PC-9 (cell line): Measurements from ENCODE around the gene PXT1. TPM values are rescaled to one million over a fixed set of nuclear protein-coding genes. Genes with fewer than 3 reads are reported as not detected.
A peak's percentile ranks its signal among the peaks of the same experiment; 100 is the strongest.
"Not testable (repeated sequence)": the region's sequence is repeated elsewhere in the genome, so short reads cannot be mapped to it uniquely, and the experiment has no call there.

Experiments used
- BruUV-seq: library from RNA; stranded (reverse); fragments of 400-500 nt; replicated peaks from 2 replicates; lab custom pipeline; 2021; lab: Mats Ljungman, UMichigan
- CTCF ChIA-PET: fragments of 300-600 bp; sonication (Branson Sonifier 250); formaldehyde crosslinking; loops from one replicate; lab custom pipeline; 2022; ENCODE audit warnings: antibody characterized with exemption; lab: Charles Lee
- POLR2A ChIA-PET: fragments of 300-600 bp; sonication (Branson Sonifier 250); formaldehyde crosslinking; loops from one replicate; lab custom pipeline; 2022; ENCODE audit warnings: antibody characterized with exemption; ENCODE audit not compliant: unreplicated experiment; lab: Charles Lee
- DNase-seq, 2 experiments: peaks; one replicate each; pipeline versions ENCODE4 v3.0.0 to v3.0.0-alpha.2; 2015 to 2022; ENCODE audit warnings: mixed read lengths in 1 of 2
- H2AFZ ChIP-seq: fragments of 200-600 bp; sonication (generic); 2 replicates; pipeline ENCODE4 v1.8.1; 2017; ENCODE audit warnings: antibody characterized with exemption
- H3F3A ChIP-seq: fragments of 200-600 bp; sonication (generic); 2 replicates; pipeline ENCODE4 v1.8.1; 2017; ENCODE audit warnings: antibody characterized with exemption, mild to moderate bottlenecking, low read depth; ENCODE audit not compliant: insufficient read depth
- H3K27ac ChIP-seq: fragments of 200-600 bp; sonication (generic); 2 replicates; pipeline ENCODE4 v1.6.1; 2016; ENCODE audit warnings: mixed run types
- H3K27me3 ChIP-seq: fragments of 200-600 bp; sonication (generic); 2 replicates; pipeline ENCODE4 v1.6.1; 2016; ENCODE audit warnings: low read depth, mixed run types; ENCODE audit not compliant: insufficient read depth
- H3K36me3 ChIP-seq: fragments of 200-600 bp; sonication (generic); 2 replicates; pipeline ENCODE4 v1.6.1; 2016; ENCODE audit warnings: low read depth, mixed run types
- H3K4me1 ChIP-seq: fragments of 200-600 bp; sonication (generic); replicated peaks from 2 replicates; pipeline ENCODE4 v1.6.1; 2016; ENCODE audit warnings: mixed run types; ENCODE audit not compliant: insufficient read depth
- H3K4me2 ChIP-seq: fragments of 200-600 bp; sonication (generic); 2 replicates; pipeline ENCODE4 v1.6.1; 2017; ENCODE audit warnings: mixed run types
- H3K4me3 ChIP-seq: fragments of 200-600 bp; sonication (generic); 2 replicates; pipeline ENCODE4 v1.6.1; 2016; ENCODE audit warnings: mixed run types
- H3K79me2 ChIP-seq: fragments of 200-600 bp; sonication (generic); 2 replicates; pipeline ENCODE4 v1.6.1; 2017; ENCODE audit warnings: low read depth, mixed run types
- H3K9me2 ChIP-seq: fragments of 200-600 bp; sonication (generic); 2 replicates; pipeline ENCODE4 v1.8.1; 2017; ENCODE audit warnings: mild to moderate bottlenecking; ENCODE audit not compliant: insufficient read depth
- H3K9me3 ChIP-seq: fragments of 200-600 bp; sonication (generic); 2 replicates; pipeline ENCODE4 v1.8.1; 2016; ENCODE audit warnings: low read depth; ENCODE audit not compliant: insufficient read depth
- H4K20me1 ChIP-seq: fragments of 200-600 bp; sonication (generic); 2 replicates; pipeline ENCODE4 v1.8.1; 2017; ENCODE audit not compliant: insufficient read depth
- EZH2 ChIP-seq: fragments of 200-600 bp; sonication (generic); IDR thresholded peaks from 2 replicates; pipeline ENCODE4 v1.8.0; 2017; ENCODE audit warnings: antibody characterized with exemption, low read depth
- intact Hi-C: fragments of 100-400 bp; cut with micrococcal nuclease; formaldehyde crosslinking; loops from one replicate; pipeline ENCODE4 v1.10.0; 2022; ENCODE audit not compliant: unreplicated experiment
- total RNA-seq: library from RNA; stranded (reverse); gene quantifications from 2 replicates; pipeline ENCODE4 v1.2.3, GENCODE V29; 2021
- TF ChIP-seq, protein P1 (sequence below): fragments of 200-600 bp; sonication (generic); conservative IDR thresholded peaks from 2 replicates; pipeline ENCODE4 v1.6.1; 2017; ENCODE audit warnings: mixed run types, antibody characterized with exemption, mild to moderate bottlenecking, moderate library complexity

Gene PXT1
- total RNA-seq, 1 experiment from 2014 or later = not detected

DNA sequence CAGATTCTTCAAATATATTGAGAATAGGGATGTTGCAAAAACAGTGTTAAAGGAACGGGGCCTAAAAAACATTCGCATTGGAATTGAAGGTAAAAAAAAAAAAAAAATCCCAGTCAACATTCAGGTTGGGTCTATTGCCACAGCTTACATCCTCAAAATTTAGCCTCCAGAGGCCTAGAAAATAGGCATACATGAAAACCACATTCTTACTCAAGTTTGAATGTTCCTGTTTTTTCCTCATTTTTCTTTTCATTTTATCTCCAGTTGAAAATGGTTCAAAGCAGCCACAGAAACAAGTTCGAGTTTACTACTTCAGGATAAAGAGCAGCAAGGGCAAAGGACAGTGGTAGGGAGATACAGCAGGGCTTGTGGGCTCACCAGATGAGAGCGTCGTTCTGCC lies 42.1 kb upstream of the PXT1 start:
- H3K9me2 ChIP-seq = no peaks in the 10 kb centered on the region
- no peak overlapping the region for H3K4me2 ChIP-seq
- no peak overlapping the region for H3K27ac ChIP-seq
- DNase-seq = no peak
- no peaks in the 10 kb centered on the region for H4K20me1 ChIP-seq
- H3F3A ChIP-seq = peaks cover 7% of the 10 kb centered on the region; the same call in 1 of the 2 replicates
- CTCF ChIA-PET = no interaction called here
- intact Hi-C loops = no loop called here
- H2AFZ ChIP-seq = no peak overlapping the region
- peaks cover 21% of the 10 kb centered on the region for H3K36me3 ChIP-seq
- TF ChIP-seq EZH2 = no peak
- TF ChIP-seq, protein P1, sequence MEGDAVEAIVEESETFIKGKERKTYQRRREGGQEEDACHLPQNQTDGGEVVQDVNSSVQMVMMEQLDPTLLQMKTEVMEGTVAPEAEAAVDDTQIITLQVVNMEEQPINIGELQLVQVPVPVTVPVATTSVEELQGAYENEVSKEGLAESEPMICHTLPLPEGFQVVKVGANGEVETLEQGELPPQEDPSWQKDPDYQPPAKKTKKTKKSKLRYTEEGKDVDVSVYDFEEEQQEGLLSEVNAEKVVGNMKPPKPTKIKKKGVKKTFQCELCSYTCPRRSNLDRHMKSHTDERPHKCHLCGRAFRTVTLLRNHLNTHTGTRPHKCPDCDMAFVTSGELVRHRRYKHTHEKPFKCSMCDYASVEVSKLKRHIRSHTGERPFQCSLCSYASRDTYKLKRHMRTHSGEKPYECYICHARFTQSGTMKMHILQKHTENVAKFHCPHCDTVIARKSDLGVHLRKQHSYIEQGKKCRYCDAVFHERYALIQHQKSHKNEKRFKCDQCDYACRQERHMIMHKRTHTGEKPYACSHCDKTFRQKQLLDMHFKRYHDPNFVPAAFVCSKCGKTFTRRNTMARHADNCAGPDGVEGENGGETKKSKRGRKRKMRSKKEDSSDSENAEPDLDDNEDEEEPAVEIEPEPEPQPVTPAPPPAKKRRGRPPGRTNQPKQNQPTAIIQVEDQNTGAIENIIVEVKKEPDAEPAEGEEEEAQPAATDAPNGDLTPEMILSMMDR = no peak
- H3K79me2 ChIP-seq = no peaks in the 10 kb centered on the region
- POLR2A ChIA-PET = interaction anchor here (0.6 kb wide), 2 partner anchors 28 to 232 kb away, joined by 3 to 16 read pairs; no protein-coding TSS in a partner anchor
- H3K9me3 ChIP-seq = no peaks in the 10 kb centered on the region
- BruUV-seq = no TSS peak
- H3K27me3 ChIP-seq = no peaks in the 10 kb centered on the region
- no peak overlapping the region for H3K4me3 ChIP-seq
- no peaks in the 10 kb centered on the region for H3K4me1 ChIP-seq

DNA sequence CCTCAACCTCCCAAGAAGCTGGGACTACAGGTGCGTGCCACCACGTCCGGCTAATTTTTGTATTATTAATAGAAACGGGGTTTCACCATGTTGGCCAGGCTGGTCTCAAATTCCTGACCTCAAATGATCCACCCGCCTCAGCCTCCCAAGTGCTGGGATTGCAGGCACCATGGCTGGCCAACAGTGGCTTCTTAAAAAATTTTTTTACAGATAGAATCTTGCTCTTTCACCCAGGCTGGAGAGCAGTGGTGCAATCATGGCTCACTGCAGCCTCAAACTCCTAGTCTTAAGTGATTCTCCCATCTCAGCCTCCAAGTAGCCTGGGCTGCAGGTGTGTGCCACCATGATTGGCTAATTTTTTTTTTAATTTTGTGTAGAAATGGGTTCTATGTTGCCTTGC lies 40.7 kb upstream of the PXT1 start:
- CTCF ChIA-PET, H3K9me3 ChIP-seq, POLR2A ChIA-PET, H4K20me1 ChIP-seq, H2AFZ ChIP-seq, H3K4me2 ChIP-seq, H3K9me2 ChIP-seq, H3K79me2 ChIP-seq, intact Hi-C loops, H3K4me3 ChIP-seq, H3K27me3 ChIP-seq, H3K27ac ChIP-seq, DNase-seq, BruUV-seq: not testable (repeated sequence)
- Histone ChIP-seq H3K36me3 (peaks cover 21% of the 10 kb centered on the region), H3K4me1 (peaks cover 11% of the 10 kb centered on the region), H3F3A (peaks cover 13% of the 10 kb centered on the region; the same call in 1 of the 2 replicates)

DNA sequence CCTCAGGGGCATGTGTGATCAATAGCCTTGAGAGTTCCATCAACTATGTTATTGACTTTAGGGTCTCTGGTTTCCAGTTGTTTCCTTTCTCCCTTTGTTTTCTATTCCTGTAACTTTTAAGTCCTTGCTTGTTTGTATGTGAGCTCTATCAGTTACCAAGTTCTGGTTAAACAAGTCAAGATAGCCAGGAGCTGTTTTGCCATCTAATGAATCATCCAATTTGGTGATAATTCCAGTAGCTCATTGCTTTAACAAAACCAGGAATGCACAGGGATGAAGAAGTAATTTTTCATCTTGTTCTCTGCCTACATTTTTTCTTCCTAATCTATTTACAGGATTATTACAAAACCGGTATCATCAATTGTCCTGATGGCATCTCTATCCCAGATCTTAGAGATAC lies 36.6 kb upstream of the PXT1 start:
- TF ChIP-seq, protein P1 = no peak
- TF ChIP-seq EZH2 = no peak
- Histone ChIP-seq H4K20me1 (no peaks in the 10 kb centered on the region), H3K4me2 (no peak overlapping the region), H3K9me2 (no peaks in the 10 kb centered on the region), H3K79me2 (no peaks in the 10 kb centered on the region), H3K36me3 (peaks cover 13% of the 10 kb centered on the region), H3K27me3 (no peaks in the 10 kb centered on the region), H3F3A (peaks cover 13% of the 10 kb centered on the region; the same call in 1 of the 2 replicates), H3K27ac (no peak overlapping the region), H3K9me3 (no peaks in the 10 kb centered on the region), H2AFZ (no peak overlapping the region), H3K4me3 (no peak overlapping the region), H3K4me1 (peaks cover 15% of the 10 kb centered on the region)
- BruUV-seq = no TSS peak
- CTCF ChIA-PET = no interaction called here
- intact Hi-C loops = no loop called here
- DNase-seq = peak in 1 of 2 experiments; percentile 63
- POLR2A ChIA-PET = interaction anchor here (0.7 to 0.8 kb wide), 2 partner anchors 10 to 47 kb away, joined by 4 to 16 read pairs; no protein-coding TSS in a partner anchor

DNA sequence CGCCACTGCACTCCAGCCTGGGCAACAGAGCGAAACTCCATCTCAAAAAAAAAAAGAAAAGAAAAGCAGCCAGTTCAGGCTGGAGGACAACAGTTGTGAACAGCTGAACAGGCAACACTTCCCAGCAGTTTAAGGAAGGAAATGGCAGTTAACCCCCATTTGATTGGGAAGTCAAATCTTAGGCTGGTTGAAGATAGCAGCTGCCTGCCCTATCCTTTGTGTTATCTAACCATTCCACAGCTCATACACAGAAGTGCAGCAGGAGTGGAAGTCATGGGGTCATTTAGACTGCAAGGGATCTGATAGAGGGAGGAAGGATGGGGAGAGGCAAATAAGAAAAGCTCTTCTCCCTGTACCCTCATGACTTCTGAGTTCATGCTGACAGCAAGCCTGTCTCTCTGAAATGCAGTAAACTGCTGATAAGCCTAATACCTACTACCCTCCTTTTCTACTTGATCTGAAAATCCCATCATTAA lies 35.4 kb upstream of the PXT1 start:
- DNase-seq = no peak
- H3K4me3 ChIP-seq = no peak overlapping the region
- no peak overlapping the region for H3K27ac ChIP-seq
- H3K9me3 ChIP-seq = no peaks in the 10 kb centered on the region
- H2AFZ ChIP-seq = no peak overlapping the region
- H3K36me3 ChIP-seq = peaks cover 13% of the 10 kb centered on the region
- H3K4me1 ChIP-seq = peaks cover 15% of the 10 kb centered on the region
- TF ChIP-seq, protein P1 = no peak
- no peak for TF ChIP-seq EZH2
- no peaks in the 10 kb centered on the region for H3K27me3 ChIP-seq
- H3K9me2 ChIP-seq = no peaks in the 10 kb centered on the region
- intact Hi-C loops = no loop called here
- no peaks in the 10 kb centered on the region for H4K20me1 ChIP-seq
- H3F3A ChIP-seq = peaks cover 13% of the 10 kb centered on the region; the same call in 1 of the 2 replicates
- H3K4me2 ChIP-seq = no peak overlapping the region
- BruUV-seq = no TSS peak
- ChIA-PET POLR2A (interaction anchor here (0.6 kb wide), 1 partner anchor 36 kb away, joined by 3 read pairs; no protein-coding TSS in a partner anchor), CTCF (no interaction called here)
- H3K79me2 ChIP-seq = no peaks in the 10 kb centered on the region
